HCT116 (cell line): ENCODE results near the gene APC2. TPM values are rescaled to one million over a fixed set of nuclear protein-coding genes. Genes with fewer than 3 reads are reported as not detected.
"Not testable (repeated sequence)": the region's sequence is repeated elsewhere in the genome, so short reads cannot be mapped to it uniquely, and the experiment has no call there.

Experiments used
- ATAC-seq: fragments of 200-7000 bp; cut with Tn5 transposase; 2 replicates; pipeline ENCODE4 v1.9.1; 2020; ENCODE audit warnings: mild to moderate bottlenecking, moderate library complexity
- BruUV-seq: library from RNA; stranded (reverse); fragments of 400-500 nt; replicated peaks from 2 replicates; lab custom pipeline; 2021; lab: Mats Ljungman, UMichigan
- CTCF ChIA-PET: fragments of 300-600 bp; sonication (Branson Sonifier 250); formaldehyde crosslinking; loops from one replicate; lab custom pipeline; 2021; ENCODE audit warnings: antibody characterized with exemption; lab: Charles Lee
- POLR2A ChIA-PET: fragments of 300-600, 350-600 bp; sonication (Branson Sonifier 250); formaldehyde crosslinking; loops from one replicate; lab custom pipeline; 2021; ENCODE audit warnings: antibody characterized with exemption; lab: Charles Lee
- RAD21 ChIA-PET, 2 experiments: fragments of 300-600 bp; sonication (Branson Sonifier 250); formaldehyde crosslinking; loops; one replicate each; lab custom pipeline; 2023; ENCODE audit warnings: low total read pairs in 2 of 2; ENCODE audit not compliant: uncharacterized antibody in 2 of 2, unreplicated experiment in 2 of 2, low non-redundant PET in 1 of 2; lab: Charles Lee
- DNase-seq: peaks from one replicate; pipeline ENCODE4 v3.0.0-alpha.2; 2010; ENCODE audit warnings: low read depth, low spot score
- H2AFZ ChIP-seq: fragments of 200-600 bp; shearing (Covaris generic), sonication (generic); 2 replicates; pipeline ENCODE4 v1.6.1; 2017; ENCODE audit warnings: low read depth, mixed run types, mixed read lengths, antibody characterized with exemption, low read length; ENCODE audit not compliant: poor library complexity, severe bottlenecking
- H3K27ac ChIP-seq: 2 replicates; pipeline ENCODE4 v1.5.1; 2012; ENCODE audit warnings: low read depth, low read length
- H3K27me3 ChIP-seq: fragments of 200-600 bp; sonication (generic); 2 replicates; pipeline ENCODE4 v1.6.1; 2016; ENCODE audit warnings: mixed run types, low read length, mixed read lengths; ENCODE audit not compliant: insufficient read depth
- H3K36me3 ChIP-seq, 2 experiments: fragments of 200-500 bp in 1 of 2; fragments of 200-600 bp in 1 of 2; sonication (Bioruptor generic) in 1 of 2; sonication (generic) in 1 of 2; 2 replicates each; pipeline versions ENCODE4 v1.5.1 to v1.6.1; 2014 to 2016; ENCODE audit warnings: low read length in 2 of 2, inconsistent platforms in 1 of 2, mixed read lengths in 1 of 2, mixed run types in 1 of 2; ENCODE audit not compliant: insufficient read depth in 2 of 2, control insufficient read depth in 1 of 2
- H3K4me1 ChIP-seq, 2 experiments: fragments of 200-600 bp in 1 of 2; sonication (generic) in 1 of 2; 2 replicates each; pipeline versions ENCODE4 v1.5.1 to v1.6.1; 2012 to 2017; ENCODE audit warnings: low read length in 2 of 2, inconsistent platforms in 1 of 2, mild to moderate bottlenecking in 1 of 2, mixed read lengths in 1 of 2, mixed run types in 1 of 2, moderate library complexity in 1 of 2; ENCODE audit not compliant: insufficient read depth in 2 of 2, control insufficient read depth in 1 of 2
- H3K4me2 ChIP-seq: fragments of 200-600 bp; sonication (generic); 2 replicates; pipeline ENCODE4 v1.6.1; 2017; ENCODE audit warnings: mixed run types, low read length, mixed read lengths
- H3K4me3 ChIP-seq, 2 experiments: fragments of 200-600 bp in 1 of 2; sonication (generic) in 1 of 2; replicated peaks in 1 of 2; 2 replicates each; pipeline ENCODE4 v1.5.1; 2011 to 2016; ENCODE audit warnings: low read length in 2 of 2, control low read depth in 1 of 2, low read depth in 1 of 2, mild to moderate bottlenecking in 1 of 2, mixed read lengths in 1 of 2, mixed run types in 1 of 2
- H3K79me2 ChIP-seq: fragments of 200-600 bp; sonication (generic); 2 replicates; pipeline ENCODE4 v1.6.1; 2017; ENCODE audit warnings: mild to moderate bottlenecking, mixed run types, low read length, moderate library complexity, mixed read lengths; ENCODE audit not compliant: insufficient read depth
- H3K9ac ChIP-seq: fragments of 200-600 bp; sonication (generic); 2 replicates; pipeline ENCODE4 v1.6.1; 2016; ENCODE audit warnings: low read length, mixed read lengths
- H3K9me2 ChIP-seq: fragments of 200-600 bp; sonication (generic), shearing (Covaris generic); 2 replicates; pipeline ENCODE4 v1.6.1; 2017; ENCODE audit warnings: mixed run types, mild to moderate bottlenecking, moderate library complexity; ENCODE audit not compliant: insufficient read depth
- H3K9me3 ChIP-seq, 2 experiments: fragments of 200-500 bp in 1 of 2; fragments of 200-600 bp in 1 of 2; sonication (Bioruptor generic) in 1 of 2; sonication (generic) in 1 of 2; 2 replicates each; pipeline ENCODE4 v1.6.1; 2014 to 2017; ENCODE audit warnings: low read length in 2 of 2, mixed read lengths in 2 of 2, inconsistent platforms in 1 of 2, low read depth in 1 of 2, mild to moderate bottlenecking in 1 of 2, mixed run types in 1 of 2, moderate library complexity in 1 of 2; ENCODE audit not compliant: control insufficient read depth in 1 of 2, insufficient read depth in 1 of 2
- H4K20me1 ChIP-seq: fragments of 200-600 bp; sonication (generic), shearing (Covaris generic); 2 replicates; pipeline ENCODE4 v1.6.1; 2017; ENCODE audit warnings: mixed run types, mild to moderate bottlenecking, moderate library complexity; ENCODE audit not compliant: insufficient read depth
- CBX3 ChIP-seq: IDR thresholded peaks from 2 replicates; pipeline ENCODE4 v1.6.1; 2012; ENCODE audit warnings: low read depth
- EZH2 ChIP-seq: fragments of 200-600 bp; sonication (generic); IDR thresholded peaks from 2 replicates; pipeline ENCODE4 v1.6.1; 2017; ENCODE audit warnings: antibody characterized with exemption, mixed run types
- FOSL1 ChIP-seq: IDR thresholded peaks from 2 replicates; pipeline ENCODE4 v1.6.1; 2012; ENCODE audit warnings: low read depth
- intact Hi-C: fragments of 100-400 bp; cut with micrococcal nuclease; formaldehyde crosslinking; loops from 2 replicates; pipeline ENCODE4 v1.10.0; 2022
- total RNA-seq: library from RNA; stranded (reverse); gene quantifications from one replicate; pipeline ENCODE4 v1.2.1, GENCODE V29; 2021; ENCODE audit not compliant: unreplicated experiment

Gene APC2
- total RNA-seq, 1 experiment from 2014 or later, result 1.6 TPM

GRCh38 chr19:1438933-1439354 is 11.0 kb upstream of the APC2 start:
- POLR2A ChIA-PET, result no interaction called here

GRCh38 chr19:1439525-1440417 is 10.2 kb upstream of the APC2 start:
- Histone ChIP-seq H3K36me3 (peaks cover 18 to 35% of the 10 kb centered on the region in 2 experiments), H3K27ac (peak overlapping the region; percentile 82), H4K20me1 (peaks cover 21% of the 10 kb centered on the region; the same call in 1 of the 2 replicates), H3K79me2 (peaks cover 45% of the 10 kb centered on the region), H3K9ac (peak overlapping the region; percentile 98), H3K4me3 (peak overlapping the region; percentile 76 to 96), H3K4me2 (peak overlapping the region; percentile 93), H3K4me1 (peaks cover 56 to 74% of the 10 kb centered on the region in 2 experiments)
- H3K27me3 ChIP-seq, RAD21 ChIA-PET, BruUV-seq, intact Hi-C loops, H2AFZ ChIP-seq, ATAC-seq, CTCF ChIA-PET, POLR2A ChIA-PET, DNase-seq, H3K9me2 ChIP-seq, H3K9me3 ChIP-seq: not testable (repeated sequence)

More at GRCh38 chr19:1438933-1439354, 11.0 kb upstream of the APC2 start:
- H3K9ac ChIP-seq, result peak overlapping the region; percentile 98
- H3K36me3 ChIP-seq, result peaks cover 18 to 42% of the 10 kb centered on the region in 2 experiments
- H3K79me2 ChIP-seq, result peaks cover 45% of the 10 kb centered on the region
- no peak overlapping the region for H2AFZ ChIP-seq
- H3K27me3 ChIP-seq, result no peaks in the 10 kb centered on the region
- TF ChIP-seq CBX3 (no peak), FOSL1 (no peak), EZH2 (no peak)
- peaks cover 21% of the 10 kb centered on the region; the same call in 1 of the 2 replicates for H4K20me1 ChIP-seq
- ChIA-PET RAD21 (no interaction called here), CTCF (no interaction called here)
- intact Hi-C loops, result no loop called here
- peaks cover 47 to 66% of the 10 kb centered on the region in 2 experiments for H3K4me1 ChIP-seq
- DNase-seq, result no peak
- no peak for ATAC-seq
- BruUV-seq, result no TSS peak
- peak overlapping the region; percentile 82 for H3K27ac ChIP-seq
- H3K4me3 ChIP-seq, result peak overlapping the region; percentile 76 to 96
- no peaks in the 10 kb centered on the region for H3K9me2 ChIP-seq
- H3K9me3 ChIP-seq, result no peaks in the 10 kb centered on the region
- H3K4me2 ChIP-seq, result peak overlapping the region; percentile 93
